K562 (cell line): Measurements from ENCODE around the gene SPAG17. TPM values are rescaled to one million over a fixed set of nuclear protein-coding genes. Genes with fewer than 3 reads are reported as not detected.

Source experiments
- ATAC-seq: fragments of 200-7000 bp; cut with Tn5 transposase; 3 replicates; pipeline ENCODE4 v1.9.1; 2020; ENCODE audit warnings: moderate library complexity
- BruUV-seq: library from RNA; stranded (reverse); fragments of 400-500 nt; replicated peaks from 2 replicates; lab custom pipeline; 2021; lab: Mats Ljungman, UMichigan
- CTCF ChIA-PET: fragments of 300-600 bp; formaldehyde crosslinking; extraction: SDS; loops from one replicate; lab custom pipeline; 2021; ENCODE audit warnings: low intra/inter-chr PET ratio; lab: Yijun Ruan, JAX
- POLR2A ChIA-PET: fragments of 300-600, 350-650 bp; sonication (Branson Sonifier 250); formaldehyde crosslinking; extraction: SDS; loops from one replicate; lab custom pipeline; 2021; ENCODE audit warnings: antibody characterized with exemption, inconsistent platforms; lab: Yijun Ruan, JAX
- DNase-seq, 4 experiments: peaks; one replicate each; pipeline versions ENCODE4 v3.0.0 to v3.0.0-alpha.2; 2011 to 2018; ENCODE audit warnings: low spot score in 3 of 4, mixed read lengths in 3 of 4; ENCODE audit errors: extremely low read depth in 1 of 4
- FAIRE-seq: peaks from 2 replicates; lab custom pipeline; 2011; peaks lifted over from hg19 to GRCh38; lab: Jason Lieb, UNC
- H2AFZ ChIP-seq: 2 replicates; pipeline ENCODE4 v1.6.0; 2011; ENCODE audit warnings: low read depth, low read length, control low read depth, inconsistent platforms
- H3K27ac ChIP-seq: fragments of 200-600 bp; 3 replicates; pipeline ENCODE4 v1.8.0; 2011; ENCODE audit warnings: low read depth, mild to moderate bottlenecking, control low read depth, inconsistent platforms, low read length, moderate library complexity, mixed read lengths; ENCODE audit errors: extremely low read depth
- H3K27me3 ChIP-seq, 2 experiments: fragments of 300-600 bp in 1 of 2; 2 replicates in 1 of 2; 3 replicates in 1 of 2; pipeline versions ENCODE4 v1.6.0 to v1.8.0; 2011; ENCODE audit warnings: inconsistent platforms in 2 of 2, low read length in 2 of 2, mild to moderate bottlenecking in 1 of 2, mixed read lengths in 1 of 2, moderate library complexity in 1 of 2; ENCODE audit not compliant: control insufficient read depth in 2 of 2, insufficient read depth in 2 of 2
- H3K36me3 ChIP-seq: fragments of 300-600 bp; 3 replicates; pipeline ENCODE4 v1.8.0; 2011; ENCODE audit warnings: mild to moderate bottlenecking, low read length, inconsistent platforms; ENCODE audit not compliant: control insufficient read depth, insufficient read depth
- H3K4me1 ChIP-seq, 2 experiments: fragments of 200-600 bp in 1 of 2; replicated peaks in 1 of 2; 2 replicates in 1 of 2; 3 replicates in 1 of 2; pipeline versions ENCODE4 v1.5.1 to v1.8.0; 2011; ENCODE audit warnings: inconsistent platforms in 2 of 2, low read length in 2 of 2, mild to moderate bottlenecking in 1 of 2, mixed read lengths in 1 of 2, moderate library complexity in 1 of 2; ENCODE audit not compliant: control insufficient read depth in 2 of 2, insufficient read depth in 2 of 2
- H3K4me2 ChIP-seq: 2 replicates; pipeline ENCODE4 v1.6.1; 2011; ENCODE audit warnings: low read length, control low read depth, inconsistent platforms, mixed read lengths; ENCODE audit not compliant: insufficient read depth
- H3K4me3 ChIP-seq: fragments of 200-600 bp; sonication (generic), shearing (Covaris generic); 2 replicates; pipeline ENCODE4 v1.5.1; 2016; ENCODE audit warnings: control low read depth, inconsistent platforms
- H3K79me2 ChIP-seq: fragments of 200-600 bp; 3 replicates; pipeline ENCODE4 v1.8.0; 2011; ENCODE audit warnings: low read length, inconsistent platforms; ENCODE audit not compliant: control insufficient read depth, insufficient read depth
- H3K9ac ChIP-seq, 2 experiments: 2 replicates each; pipeline versions ENCODE4 v1.6.0 to v1.6.1; 2011; ENCODE audit warnings: low read depth in 2 of 2, low read length in 2 of 2, control low read depth in 1 of 2, inconsistent platforms in 1 of 2, mild to moderate bottlenecking in 1 of 2, mixed read lengths in 1 of 2; ENCODE audit not compliant: insufficient read depth in 1 of 2
- H3K9me1 ChIP-seq: one replicate; pipeline ENCODE4 v1.6.0; 2011; ENCODE audit warnings: inconsistent platforms, mild to moderate bottlenecking, low read length, moderate library complexity; ENCODE audit not compliant: control insufficient read depth, insufficient read depth
- H3K9me3 ChIP-seq: replicated peaks from 2 replicates; pipeline ENCODE4 v1.5.1; 2011; ENCODE audit warnings: low read depth, low read length, inconsistent platforms; ENCODE audit not compliant: control insufficient read depth, insufficient read depth
- H4K20me1 ChIP-seq: replicated peaks from 2 replicates; pipeline ENCODE4 v1.6.1; 2011; ENCODE audit warnings: low read length, inconsistent platforms, mixed read lengths; ENCODE audit not compliant: control insufficient read depth, insufficient read depth
- EP300 ChIP-seq: IDR thresholded peaks from 2 replicates; pipeline ENCODE4 v1.6.1; 2012; ENCODE audit warnings: low read length, improper control_type of control experiment
- ERF ChIP-seq: fragments of 450-650 bp; formaldehyde crosslinking; IDR thresholded peaks from 2 replicates; pipeline ENCODE4 v1.4.0; 2020; ENCODE audit warnings: mild to moderate bottlenecking, mixed read lengths
- KAT2B ChIP-seq: IDR thresholded peaks from one replicate; pipeline ENCODE4 v1.6.1; 2012; ENCODE audit warnings: low read depth, mild to moderate bottlenecking, control low read depth, inconsistent platforms, low read length, moderate library complexity
- KDM1A ChIP-seq, 2 experiments: fragments of 450-650 bp; IDR thresholded peaks; 2 replicates each; pipeline ENCODE4 v1.6.1; 2016; ENCODE audit warnings: mild to moderate bottlenecking in 2 of 2
- MAZ ChIP-seq, 2 experiments: fragments of 450-650 bp in 1 of 2; sonication (generic) in 1 of 2; formaldehyde crosslinking; IDR thresholded peaks in 1 of 2; conservative IDR thresholded peaks in 1 of 2; 2 replicates each; pipeline versions ENCODE4 v1.4.0 to v1.5.0; 2020; ENCODE audit warnings: mild to moderate bottlenecking in 1 of 2, missing genetic modification reagents in 1 of 2
- NFIX ChIP-seq: fragments of 250-450 bp; sonication (Bioruptor Pico); IDR thresholded peaks from 2 replicates; pipeline ENCODE4 v1.4.0; 2020; ENCODE audit warnings: low read depth, mild to moderate bottlenecking, moderate library complexity
- SRF ChIP-seq, 2 experiments: fragments of 250-450, 450-650 bp in 1 of 2; sonication (Bioruptor Pico) in 1 of 2; sonication (generic) in 1 of 2; formaldehyde crosslinking; IDR thresholded peaks; 2 replicates each; pipeline versions ENCODE4 v1.5.0 to v1.5.1; 2020 to 2022; ENCODE audit warnings: mild to moderate bottlenecking in 1 of 2, missing genetic modification reagents in 1 of 2
- WGBS: fragments of 100-300 bp; shearing (Covaris generic); methylation state at CpG from one replicate; pipeline ENCODE4 v1.1.6; 2016; ENCODE audit warnings: low coverage, mixed read lengths; ENCODE audit not compliant: insufficient coverage; ENCODE audit errors: missing lambda C conversion rate; 5-methylcytosine and 5-hydroxymethylcytosine counted together
- in situ Hi-C: fragments of 300-500 bp; cut with MboI; formaldehyde crosslinking; loops from 4 replicates; pipeline ENCODE4 v1.15.0; 2018; ENCODE audit warnings: inconsistent platforms, mixed read lengths
- intact Hi-C: fragments of 100-400 bp; cut with micrococcal nuclease; formaldehyde crosslinking; loops from 2 replicates; pipeline ENCODE4 v1.14.2; 2022
- polyA plus RNA-seq, 8 experiments: library from polyadenylated mRNA; depleted of rRNA in 4 of 8; stranded (reverse) in 5 of 8; unstranded in 3 of 8; fragments of >200 nt; fragmentation: Nextera tagmentation in 2 of 8; fragmentation: Illumina TruSeq in 1 of 8; extraction: Ambion mirVana in 2 of 8; extraction: Trizol in 1 of 8; gene quantifications; 2 replicates each; pipeline versions ENCODE4 v1.2.1 to v1.2.3, GENCODE V29; 2011 to 2014; ENCODE audit warnings: inconsistent platforms in 1 of 8, missing spikeins in 1 of 8
- total RNA-seq, 7 experiments: library from RNA; depleted of rRNA in 6 of 7; stranded (reverse); fragments of >200 nt in 6 of 7; fragmentation: Illumina TruSeq in 2 of 7; extraction: Trizol in 2 of 7; gene quantifications; 2 replicates each; pipeline versions ENCODE4 v1.2.1 to v1.2.3, GENCODE V29; 2011 to 2021; ENCODE audit warnings: low replicate concordance in 1 of 7
- TF ChIP-seq, protein P1 (sequence below), 3 experiments: IDR thresholded peaks in 2 of 3; conservative IDR thresholded peaks in 1 of 3; 2 replicates each; pipeline ENCODE4 v1.5.1; 2011 to 2012; ENCODE audit warnings: low read length in 3 of 3, mild to moderate bottlenecking in 3 of 3, control low read depth in 2 of 3, improper control_type of control experiment in 1 of 3, inconsistent platforms in 1 of 3, low read depth in 1 of 3, mixed read lengths in 1 of 3, moderate library complexity in 1 of 3; ENCODE audit not compliant: insufficient read depth in 2 of 3

The SPAG17 gene
- total and polyA plus RNA-seq, 9 of the 15 experiments (the other 6 are each of a cell fraction or from before 2014, with no cell fraction given), result 0.07 to 2.1 (median 1.5) TPM

DNA sequence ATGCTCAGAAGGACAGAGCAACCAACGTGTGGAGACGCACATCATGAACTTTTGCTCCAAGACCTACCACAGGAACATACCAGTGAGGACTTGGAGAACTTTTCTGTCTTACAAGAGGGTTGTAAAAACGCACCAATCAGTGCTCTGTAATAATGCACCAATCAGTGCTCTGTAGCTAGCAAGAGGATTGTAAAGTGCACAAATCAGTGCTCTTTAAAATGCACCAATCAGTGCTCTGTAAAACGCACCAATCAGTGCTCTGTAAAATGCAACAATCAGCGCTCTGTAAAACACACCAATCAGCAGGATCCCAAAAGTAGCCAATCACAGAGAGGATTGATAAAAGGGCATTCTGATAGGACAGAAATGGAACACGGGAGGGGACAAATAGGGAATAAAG, 40.4 kb upstream of the SPAG17 start:
- no peaks in the 10 kb centered on the region for H3K27me3 ChIP-seq
- DNase-seq (no peak), ATAC-seq (no peak), FAIRE-seq (peak; percentile 15)
- H3K36me3 ChIP-seq, result no peaks in the 10 kb centered on the region
- no peaks in the 10 kb centered on the region for H3K9me1 ChIP-seq
- in situ Hi-C loops (no loop called here), intact Hi-C loops (no loop called here)
- TF ChIP-seq, protein P1, sequence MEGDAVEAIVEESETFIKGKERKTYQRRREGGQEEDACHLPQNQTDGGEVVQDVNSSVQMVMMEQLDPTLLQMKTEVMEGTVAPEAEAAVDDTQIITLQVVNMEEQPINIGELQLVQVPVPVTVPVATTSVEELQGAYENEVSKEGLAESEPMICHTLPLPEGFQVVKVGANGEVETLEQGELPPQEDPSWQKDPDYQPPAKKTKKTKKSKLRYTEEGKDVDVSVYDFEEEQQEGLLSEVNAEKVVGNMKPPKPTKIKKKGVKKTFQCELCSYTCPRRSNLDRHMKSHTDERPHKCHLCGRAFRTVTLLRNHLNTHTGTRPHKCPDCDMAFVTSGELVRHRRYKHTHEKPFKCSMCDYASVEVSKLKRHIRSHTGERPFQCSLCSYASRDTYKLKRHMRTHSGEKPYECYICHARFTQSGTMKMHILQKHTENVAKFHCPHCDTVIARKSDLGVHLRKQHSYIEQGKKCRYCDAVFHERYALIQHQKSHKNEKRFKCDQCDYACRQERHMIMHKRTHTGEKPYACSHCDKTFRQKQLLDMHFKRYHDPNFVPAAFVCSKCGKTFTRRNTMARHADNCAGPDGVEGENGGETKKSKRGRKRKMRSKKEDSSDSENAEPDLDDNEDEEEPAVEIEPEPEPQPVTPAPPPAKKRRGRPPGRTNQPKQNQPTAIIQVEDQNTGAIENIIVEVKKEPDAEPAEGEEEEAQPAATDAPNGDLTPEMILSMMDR (IDR thresholded peaks at IDR 0.05 in 2 of 3, conservative IDR thresholded peaks at IDR 0.05 in 1 of 3; ENCODE audit: insufficient read depth in 2 of 3, low read depth in 1 of 3, low read length in 3 of 3), result no peak
- TF ChIP-seq KDM1A (IDR thresholded peaks at IDR 0.05) (peak; percentile 54 to 62; a peak in 3 of 4 replicates), ERF (CRISPR knock-in tag) (no peak)
- no peaks in the 10 kb centered on the region for H3K4me1 ChIP-seq
- H3K4me2 ChIP-seq, result no peak overlapping the region
- no peaks in the 10 kb centered on the region; the same call in 1 of the 2 replicates for H3K9me3 ChIP-seq
- H4K20me1 ChIP-seq, result no peaks in the 10 kb centered on the region
- H3K79me2 ChIP-seq, result no peaks in the 10 kb centered on the region
- H3K9ac ChIP-seq, result no peak overlapping the region
- no peak overlapping the region for H3K27ac ChIP-seq
- no TSS peak for BruUV-seq
- no peak overlapping the region for H2AFZ ChIP-seq
- ChIA-PET POLR2A (interaction anchor here (0.6 kb wide), 1 partner anchor 168 kb away, joined by 3 read pairs; no protein-coding TSS in a partner anchor), CTCF (no interaction called here)
- H3K4me3 ChIP-seq, result no peak overlapping the region
- WGBS, result 0% methylated on average over 6 of the region's 6 CpGs

- no peak overlapping the region for H3K27ac ChIP-seq
- intact Hi-C loops, result loop anchor here (5.0 kb wide), 1 partner anchor 784 kb away; no protein-coding TSS in a partner anchor
- peak; percentile 54; the same call in 2 of the 3 replicates for ATAC-seq
- no peak overlapping the region for H3K4me3 ChIP-seq
- ChIA-PET CTCF (no interaction called here), POLR2A (no interaction called here)
- in situ Hi-C loops, result no loop called here
- peak in 1 of 4 experiments; percentile 10 for DNase-seq
- WGBS, result 6% methylated on average over 1 of the region's 1 CpG
- H3K36me3 ChIP-seq, result no peaks in the 10 kb centered on the region
- FAIRE-seq, result no peak
- no peaks in the 10 kb centered on the region for H3K27me3 ChIP-seq
- no peaks in the 10 kb centered on the region; the same call in 1 of the 2 replicates for H3K9me3 ChIP-seq
- no peaks in the 10 kb centered on the region for H3K4me1 ChIP-seq
- H3K9me1 ChIP-seq, result no peaks in the 10 kb centered on the region
- H2AFZ ChIP-seq, result no peak overlapping the region
- H3K9ac ChIP-seq, result no peak overlapping the region
- no peak overlapping the region for H3K4me2 ChIP-seq
- no peaks in the 10 kb centered on the region for H4K20me1 ChIP-seq
- no peaks in the 10 kb centered on the region for H3K79me2 ChIP-seq
- no TSS peak for BruUV-seq
- no peak for TF ChIP-seq KAT2B
- no peak for TF ChIP-seq SRF (CRISPR knock-in tag; IDR thresholded peaks at IDR 0.05)
- no peak for TF ChIP-seq MAZ (CRISPR knock-in tag; conservative IDR thresholded peaks at IDR 0.05 in 1 of 2, IDR thresholded peaks at IDR 0.05 in 1 of 2)
- TF ChIP-seq EP300, result no peak
- TF ChIP-seq NFIX, result no peak
These were observed 38.4 kb upstream of the SPAG17 start for GRCh38 chr1:118223426-118223825.
